ENCODE results near the gene PFKL. TPM values are rescaled to one million over a fixed set of nuclear protein-coding genes. Genes with fewer than 3 reads are reported as not detected.
A peak's percentile ranks its signal among the peaks of the same experiment; 100 is the strongest.

PFKL gene
- total RNA-seq, 4 donors from 2014 or later = 94.6 to 155 (median 141) TPM

GRCh38 chr21:44350773-44351481 lies 51.1 kb downstream of the PFKL start:
- Histone ChIP-seq H3K36me3 (no peaks in the 10 kb centered on the region), H3K27me3 (peaks cover 0 to 50% of the 10 kb centered on the region in 2 donors), H3K9me3 (no peaks in the 10 kb centered on the region), H3K27ac (no peak overlapping the region), H3K4me1 (peaks cover 0 to 14% (median 2%) of the 10 kb centered on the region in 4 donors), H3K4me3 (peak overlapping the region in 1 of 4 donors; percentile 40)
- WGBS, 2 donors = 34 to 41% methylated on average over 17 of the region's 42 CpGs
- no peak for DNase-seq (ENCODE audit: low spot score in 2 of 2)
- TF ChIP-seq POLR2A (IDR thresholded peaks at IDR 0.05) (no peak), CTCF (IDR thresholded peaks at IDR 0.05) (no peak), EP300 (IDR thresholded peaks at IDR 0.05) (no peak)

- DNase-seq (ENCODE audit: low spot score in 2 of 2) = no peak
- no peak overlapping the region for H3K4me3 ChIP-seq
- TF ChIP-seq POLR2A (IDR thresholded peaks at IDR 0.05) = no peak
- TF ChIP-seq CTCF (IDR thresholded peaks at IDR 0.05) = no peak
- TF ChIP-seq EP300 (IDR thresholded peaks at IDR 0.05) = no peak
- 86 to 88% methylated on average over 9 to 11 of the region's 18 CpGs for WGBS, 2 donors
- H3K4me1 ChIP-seq = peaks cover 0 to 14% (median 2%) of the 10 kb centered on the region in 4 donors
- H3K36me3 ChIP-seq = no peaks in the 10 kb centered on the region
- H3K9me3 ChIP-seq = no peaks in the 10 kb centered on the region
- H3K27me3 ChIP-seq = peaks cover 0 to 50% of the 10 kb centered on the region in 2 donors
- no peak overlapping the region for H3K27ac ChIP-seq
Measured at GRCh38 chr21:44351535-44352252, 51.8 kb downstream of the PFKL start.

GRCh38 chr21:44352253-44352860 lies 52.5 kb downstream of the PFKL start:
- Histone ChIP-seq H3K4me1 (peaks cover 0 to 14% (median 2%) of the 10 kb centered on the region in 4 donors), H3K27ac (peak overlapping the region in 2 of 4 donors; percentile 43 to 65), H3K9me3 (no peaks in the 10 kb centered on the region), H3K36me3 (no peaks in the 10 kb centered on the region), H3K27me3 (peaks cover 0 to 50% of the 10 kb centered on the region in 2 donors), H3K4me3 (no peak overlapping the region)
- TF ChIP-seq POLR2A (IDR thresholded peaks at IDR 0.05) (no peak), CTCF (IDR thresholded peaks at IDR 0.05) (no peak), EP300 (IDR thresholded peaks at IDR 0.05) (no peak)
- WGBS, 2 donors = 69 to 73% methylated on average over 14 to 17 of the region's 17 CpGs
- no peak for DNase-seq (ENCODE audit: low spot score in 2 of 2)

- DNase-seq (ENCODE audit: low spot score in 2 of 2) = peak in 1 of 2 donors; percentile 45
- Histone ChIP-seq H3K36me3 (no peaks in the 10 kb centered on the region), H3K4me3 (peak within 1 kb of the TSS in 3 of 4 donors; percentile 22 to 36 (median 22)), H3K4me1 (peaks cover 0 to 14% (median 2%) of the 10 kb centered on the region in 4 donors), H3K27ac (peak within 1 kb of the TSS in 3 of 4 donors; percentile 14 to 65 (median 43)), H3K27me3 (peaks cover 0 to 45% of the 10 kb centered on the region in 2 donors), H3K9me3 (no peaks in the 10 kb centered on the region)
- 55 to 62% methylated on average over 16 to 20 of the region's 21 CpGs for WGBS, 2 donors
- TF ChIP-seq POLR2A (IDR thresholded peaks at IDR 0.05) (no peak), EP300 (IDR thresholded peaks at IDR 0.05) (peak in 1 of 2 donors; percentile 52)
Measured at GRCh38 chr21:44353191-44353970, 53.5 kb downstream of the PFKL start, which contains the start of gene TRPM2. Gene TRPM2, plus strand, starts transcription at chr21:44353621. Its CDS starts 80 bp downstream, at chr21:44353701.

GRCh38 chr21:44354001-44354405 lies 54.1 kb downstream of the PFKL start:
- H3K27ac ChIP-seq = peak overlapping the region in 3 of 4 donors; percentile 14 to 65 (median 28)

More at GRCh38 chr21:44354001-44354405, 54.1 kb downstream of the PFKL start:
- Histone ChIP-seq H3K36me3 (no peaks in the 10 kb centered on the region), H3K27me3 (peaks cover 0 to 40% of the 10 kb centered on the region in 2 donors), H3K9me3 (no peaks in the 10 kb centered on the region), H3K4me3 (peak overlapping the region in 3 of 4 donors; percentile 22 to 36 (median 22)), H3K4me1 (peaks cover 0 to 14% (median 2%) of the 10 kb centered on the region in 4 donors)
- DNase-seq (ENCODE audit: low spot score in 2 of 2) = no peak
- 52 to 71% methylated on average over 8 of the region's 8 CpGs for WGBS, 2 donors
- TF ChIP-seq EP300 (IDR thresholded peaks at IDR 0.05) (peak in 1 of 2 donors; percentile 27), POLR2A (IDR thresholded peaks at IDR 0.05) (no peak), CTCF (IDR thresholded peaks at IDR 0.05) (no peak)

All from tibial nerve (tissue), 4 donors.